Astrocyte (in vitro differentiated cells and primary cell): ENCODE results near the gene CREB5. TPM values are rescaled to one million over a fixed set of nuclear protein-coding genes. Genes with fewer than 3 reads are reported as not detected.

Source experiments
- DNase-seq: peaks from one replicate; pipeline ENCODE4 v3.0.0-alpha.2; 2010; ENCODE audit warnings: low read depth
- FAIRE-seq: peaks from 2 replicates; lab custom pipeline; 2011; peaks lifted over from hg19 to GRCh38; lab: Jason Lieb, UNC
- H2AFZ ChIP-seq: 2 replicates; pipeline ENCODE4 v1.6.0; 2012; ENCODE audit warnings: low read depth, low read length, inconsistent platforms
- H3K27ac ChIP-seq: 2 replicates; pipeline ENCODE4 v1.5.1; 2011; ENCODE audit warnings: low read depth, low read length, inconsistent platforms
- H3K27me3 ChIP-seq: 2 replicates; pipeline ENCODE4 v1.6.0; 2011; ENCODE audit warnings: low read length, inconsistent platforms; ENCODE audit not compliant: insufficient read depth
- H3K36me3 ChIP-seq: 2 replicates; pipeline ENCODE4 v1.5.1; 2011; ENCODE audit warnings: low read length, inconsistent platforms; ENCODE audit not compliant: insufficient read depth
- H3K4me1 ChIP-seq: 2 replicates; pipeline ENCODE4 v1.5.1; 2011; ENCODE audit warnings: low read length, inconsistent platforms; ENCODE audit not compliant: insufficient read depth
- H3K4me2 ChIP-seq: 2 replicates; pipeline ENCODE4 v1.6.0; 2012; ENCODE audit warnings: low read length, inconsistent platforms
- H3K4me3 ChIP-seq: 2 replicates; pipeline ENCODE4 v1.5.1; 2011; ENCODE audit warnings: low read depth, mild to moderate bottlenecking, low read length, inconsistent platforms; ENCODE audit not compliant: insufficient read depth
- H3K79me2 ChIP-seq: 2 replicates; pipeline ENCODE4 v1.6.0; 2012; ENCODE audit warnings: mild to moderate bottlenecking, low read length, inconsistent platforms; ENCODE audit not compliant: insufficient read depth
- H3K9ac ChIP-seq: 2 replicates; pipeline ENCODE4 v1.6.0; 2012; ENCODE audit warnings: mild to moderate bottlenecking, low read length, inconsistent platforms
- H3K9me3 ChIP-seq: 2 replicates; pipeline ENCODE4 v1.5.1; 2012; ENCODE audit warnings: low read depth, mild to moderate bottlenecking, low read length, inconsistent platforms; ENCODE audit not compliant: insufficient read depth
- H4K20me1 ChIP-seq: 2 replicates; pipeline ENCODE4 v1.6.0; 2012; ENCODE audit warnings: low read length, inconsistent platforms; ENCODE audit not compliant: insufficient read depth
- H3K27ac Mint-ChIP-seq: one replicate; pipeline ENCODE4 v1.8.0; 2021; ENCODE audit warnings: mild to moderate bottlenecking, mixed read lengths; ENCODE audit not compliant: unreplicated experiment
- H3K27me3 Mint-ChIP-seq: one replicate; pipeline ENCODE4 v1.8.0; 2021; ENCODE audit warnings: low read depth, mixed read lengths; ENCODE audit not compliant: unreplicated experiment
- H3K36me3 Mint-ChIP-seq: one replicate; pipeline ENCODE4 v1.8.0; 2021; ENCODE audit warnings: low read depth, mixed read lengths; ENCODE audit not compliant: unreplicated experiment
- H3K4me1 Mint-ChIP-seq: one replicate; pipeline ENCODE4 v1.8.0; 2021; ENCODE audit warnings: low read depth, mixed read lengths; ENCODE audit not compliant: unreplicated experiment
- H3K4me3 Mint-ChIP-seq: one replicate; pipeline ENCODE4 v1.8.0; 2021; ENCODE audit warnings: mild to moderate bottlenecking, moderate library complexity, mixed read lengths; ENCODE audit not compliant: unreplicated experiment
- H3K9me3 Mint-ChIP-seq: one replicate; pipeline ENCODE4 v1.8.0; 2021; ENCODE audit warnings: mild to moderate bottlenecking, mixed read lengths; ENCODE audit not compliant: unreplicated experiment
- EZH2 ChIP-seq: IDR thresholded peaks from 2 replicates; pipeline ENCODE4 v1.6.1; 2012; ENCODE audit warnings: mild to moderate bottlenecking, low read length, inconsistent platforms; ENCODE audit not compliant: insufficient read depth
- total RNA-seq: library from RNA; stranded (reverse); gene quantifications from 2 replicates; pipeline ENCODE4 v1.2.1, GENCODE V29; 2021
- TF ChIP-seq, protein P1 (sequence below): IDR thresholded peaks from 2 replicates; pipeline ENCODE4 v1.5.1; 2011; ENCODE audit warnings: low read depth, mild to moderate bottlenecking, inconsistent platforms, low read length, moderate library complexity; ENCODE audit not compliant: insufficient read depth

Gene CREB5
- total RNA-seq, 1 donor from 2014 or later = 25.4 TPM

DNA sequence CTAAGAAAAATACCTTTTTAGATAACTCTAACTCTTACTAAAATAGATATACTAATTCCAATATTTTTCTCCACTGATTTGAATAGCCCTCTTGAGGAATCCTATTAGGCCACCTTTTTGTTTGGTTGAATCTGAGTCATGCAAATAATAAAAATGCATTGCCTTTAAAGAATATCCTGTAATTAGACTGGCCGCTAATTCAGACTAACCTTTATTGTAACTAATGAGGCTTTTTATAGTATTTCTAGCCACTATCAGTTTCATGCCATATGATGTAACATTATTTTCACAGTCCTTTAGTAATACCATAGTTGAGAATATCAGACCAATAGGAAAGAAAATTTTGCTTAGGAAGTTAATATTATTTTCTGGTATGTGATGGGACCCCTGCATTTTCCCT, 90.1 kb downstream of the CREB5 start:
- H3K4me2 ChIP-seq = no peak overlapping the region
- H3K9ac ChIP-seq = no peak overlapping the region
- TF ChIP-seq, protein P1, sequence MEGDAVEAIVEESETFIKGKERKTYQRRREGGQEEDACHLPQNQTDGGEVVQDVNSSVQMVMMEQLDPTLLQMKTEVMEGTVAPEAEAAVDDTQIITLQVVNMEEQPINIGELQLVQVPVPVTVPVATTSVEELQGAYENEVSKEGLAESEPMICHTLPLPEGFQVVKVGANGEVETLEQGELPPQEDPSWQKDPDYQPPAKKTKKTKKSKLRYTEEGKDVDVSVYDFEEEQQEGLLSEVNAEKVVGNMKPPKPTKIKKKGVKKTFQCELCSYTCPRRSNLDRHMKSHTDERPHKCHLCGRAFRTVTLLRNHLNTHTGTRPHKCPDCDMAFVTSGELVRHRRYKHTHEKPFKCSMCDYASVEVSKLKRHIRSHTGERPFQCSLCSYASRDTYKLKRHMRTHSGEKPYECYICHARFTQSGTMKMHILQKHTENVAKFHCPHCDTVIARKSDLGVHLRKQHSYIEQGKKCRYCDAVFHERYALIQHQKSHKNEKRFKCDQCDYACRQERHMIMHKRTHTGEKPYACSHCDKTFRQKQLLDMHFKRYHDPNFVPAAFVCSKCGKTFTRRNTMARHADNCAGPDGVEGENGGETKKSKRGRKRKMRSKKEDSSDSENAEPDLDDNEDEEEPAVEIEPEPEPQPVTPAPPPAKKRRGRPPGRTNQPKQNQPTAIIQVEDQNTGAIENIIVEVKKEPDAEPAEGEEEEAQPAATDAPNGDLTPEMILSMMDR = no peak
- TF ChIP-seq EZH2 = no peak
- H3K4me3 ChIP-seq = no peak overlapping the region
- Mint-ChIP-seq H3K27me3 (no peaks in the 10 kb centered on the region), H3K27ac (no peak overlapping the region), H3K9me3 (no peaks in the 10 kb centered on the region), H3K36me3 (peaks cover 2% of the 10 kb centered on the region), H3K4me1 (no peaks in the 10 kb centered on the region), H3K4me3 (no peak overlapping the region)
- H3K27me3 ChIP-seq = no peaks in the 10 kb centered on the region
- FAIRE-seq = no peak
- no peaks in the 10 kb centered on the region for H3K36me3 ChIP-seq
- no peak overlapping the region for H3K27ac ChIP-seq
- no peak for DNase-seq
- no peak overlapping the region for H2AFZ ChIP-seq
- no peaks in the 10 kb centered on the region for H3K4me1 ChIP-seq
- no peaks in the 10 kb centered on the region for H3K9me3 ChIP-seq
- no peaks in the 10 kb centered on the region for H3K79me2 ChIP-seq
- H4K20me1 ChIP-seq = no peaks in the 10 kb centered on the region

- Mint-ChIP-seq H3K36me3 (peaks cover 2% of the 10 kb centered on the region), H3K9me3 (no peaks in the 10 kb centered on the region), H3K4me1 (no peaks in the 10 kb centered on the region), H3K27ac (no peak overlapping the region), H3K4me3 (no peak overlapping the region), H3K27me3 (no peaks in the 10 kb centered on the region)
- no peaks in the 10 kb centered on the region for H3K4me1 ChIP-seq
- H3K36me3 ChIP-seq = no peaks in the 10 kb centered on the region
- no peaks in the 10 kb centered on the region for H3K79me2 ChIP-seq
- H3K9me3 ChIP-seq = no peaks in the 10 kb centered on the region
- H3K27me3 ChIP-seq = no peaks in the 10 kb centered on the region
- DNase-seq (no peak), FAIRE-seq (no peak)
- H3K4me3 ChIP-seq = no peak overlapping the region
- H4K20me1 ChIP-seq = no peaks in the 10 kb centered on the region
- H2AFZ ChIP-seq = no peak overlapping the region
- no peak for TF ChIP-seq EZH2
- H3K27ac ChIP-seq = no peak overlapping the region
- no peak overlapping the region for H3K9ac ChIP-seq
- no peak overlapping the region for H3K4me2 ChIP-seq
These were observed 91.1 kb downstream of the CREB5 start for GRCh38 chr7:28503396-28503795.

DNA sequence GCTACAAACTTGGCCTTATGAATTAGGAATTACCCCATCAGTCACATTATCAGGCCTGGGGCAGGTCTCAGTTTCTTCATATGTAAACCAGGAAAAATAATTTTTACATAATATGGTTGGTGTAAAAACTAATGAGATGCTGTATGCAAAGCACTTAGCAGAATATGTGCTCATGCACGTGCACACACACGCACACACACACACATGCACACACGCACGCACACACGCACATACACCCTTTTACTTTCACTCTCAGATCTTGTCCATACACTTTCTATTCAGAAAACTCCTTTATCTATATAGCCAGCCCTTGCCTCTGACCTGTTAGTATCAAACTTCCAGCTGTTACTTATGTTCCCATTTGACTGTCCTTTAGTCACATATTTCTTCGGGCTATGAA, 92.7 kb downstream of the CREB5 start:
- H3K27me3 Mint-ChIP-seq = no peaks in the 10 kb centered on the region
- DNase-seq (no peak), FAIRE-seq (no peak)
- H3K27ac Mint-ChIP-seq = no peak overlapping the region
- no peaks in the 10 kb centered on the region for H4K20me1 ChIP-seq
- no peaks in the 10 kb centered on the region for H3K36me3 ChIP-seq
- no peak overlapping the region for H3K4me3 ChIP-seq
- H2AFZ ChIP-seq = no peak overlapping the region
- no peak overlapping the region for H3K27ac ChIP-seq
- H3K4me3 Mint-ChIP-seq = no peak overlapping the region
- H3K4me1 Mint-ChIP-seq = peaks cover 7% of the 10 kb centered on the region
- no peaks in the 10 kb centered on the region for H3K9me3 Mint-ChIP-seq
- H3K9ac ChIP-seq = no peak overlapping the region
- TF ChIP-seq, protein P1 = no peak
- no peak for TF ChIP-seq EZH2
- peaks cover 6% of the 10 kb centered on the region for H3K4me1 ChIP-seq
- H3K9me3 ChIP-seq = no peaks in the 10 kb centered on the region
- H3K79me2 ChIP-seq = no peaks in the 10 kb centered on the region
- H3K27me3 ChIP-seq = no peaks in the 10 kb centered on the region
- no peaks in the 10 kb centered on the region for H3K36me3 Mint-ChIP-seq
- H3K4me2 ChIP-seq = no peak overlapping the region
